Subcutaneous abdominal adipose tissue (tissue), 5 donors: ENCODE data around the gene PFDN2.

ENCODE experiments used
- H3K27ac ChIP-seq: one replicate; pipeline ENCODE4 v1.7.0; 2013; ENCODE audit warnings: low read depth, mild to moderate bottlenecking, inconsistent platforms, low read length, moderate library complexity
- H3K27me3 ChIP-seq, 5 donors: one replicate each; pipeline ENCODE4 v1.7.0; 2013; ENCODE audit warnings: low read length in 5 of 5, inconsistent platforms in 1 of 5; ENCODE audit not compliant: control insufficient read depth in 5 of 5, insufficient read depth in 4 of 5
- H3K36me3 ChIP-seq, 5 donors: one replicate each; pipeline ENCODE4 v1.7.0; 2013; ENCODE audit warnings: low read length in 5 of 5; ENCODE audit not compliant: control insufficient read depth in 5 of 5, insufficient read depth in 5 of 5
- H3K4me1 ChIP-seq, 5 donors: one replicate each; pipeline ENCODE4 v1.7.0; 2013; ENCODE audit warnings: low read length in 5 of 5, mild to moderate bottlenecking in 3 of 5, moderate library complexity in 1 of 5; ENCODE audit not compliant: control insufficient read depth in 5 of 5, insufficient read depth in 5 of 5
- H3K4me3 ChIP-seq, 5 donors: one replicate each; pipeline ENCODE4 v1.7.0; 2013; ENCODE audit warnings: low read length in 5 of 5, low read depth in 1 of 5
- H3K9ac ChIP-seq, 5 donors: one replicate each; pipeline ENCODE4 v1.7.0; 2013; ENCODE audit warnings: low read length in 5 of 5, mild to moderate bottlenecking in 4 of 5, moderate library complexity in 3 of 5
- H3K9me3 ChIP-seq, 5 donors: one replicate each; pipeline ENCODE4 v1.7.0; 2013; ENCODE audit warnings: low read length in 5 of 5; ENCODE audit not compliant: control insufficient read depth in 5 of 5
- donor health status: healthy.
- donor health status: healthy.
- donor health status: healthy.
- donor health status: healthy.
- donor health status: healthy.

Gene PFDN2

DNA sequence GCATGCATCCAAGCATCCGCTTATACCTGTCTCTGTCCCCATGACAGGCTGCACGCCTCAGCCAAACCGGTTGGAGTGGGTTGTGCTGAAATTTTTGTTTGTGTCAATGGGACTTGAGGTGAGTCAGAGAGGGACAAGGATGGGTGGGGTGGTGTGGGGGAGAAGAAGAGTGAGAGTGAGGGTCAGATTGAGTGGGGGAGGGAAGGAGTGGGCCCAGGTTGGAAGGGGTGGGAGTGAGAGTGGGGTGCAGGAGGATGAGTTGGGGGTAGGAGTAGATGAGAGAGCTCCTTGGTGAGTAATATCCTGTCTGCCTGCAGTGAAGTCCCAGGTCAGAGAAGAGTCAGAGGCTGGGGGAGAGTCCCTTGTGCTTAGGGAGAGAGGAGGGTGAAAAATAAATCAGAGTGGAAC is 25.2 kb downstream of the PFDN2 start:
- H3K9ac ChIP-seq = no peak overlapping the region
- H3K9me3 ChIP-seq = no peaks in the 10 kb centered on the region
- no peaks in the 10 kb centered on the region for H3K27me3 ChIP-seq
- no peak overlapping the region for H3K4me3 ChIP-seq
- H3K27ac ChIP-seq = no peak overlapping the region
- peaks cover 7 to 21% (median 16%) of the 10 kb centered on the region in 5 donors for H3K4me1 ChIP-seq
- H3K36me3 ChIP-seq = no peaks in the 10 kb centered on the region

- Histone ChIP-seq H3K27ac (no peak overlapping the region), H3K4me1 (peaks cover 3 to 15% (median 10%) of the 10 kb centered on the region in 5 donors), H3K36me3 (no peaks in the 10 kb centered on the region), H3K9ac (no peak overlapping the region), H3K4me3 (no peak overlapping the region), H3K27me3 (no peaks in the 10 kb centered on the region), H3K9me3 (no peaks in the 10 kb centered on the region)
These were observed 25.9 kb downstream of the PFDN2 start for GRCh38 chr1:161091796-161092507.

GRCh38 chr1:161091093-161091492 is 26.7 kb downstream of the PFDN2 start:
- no peaks in the 10 kb centered on the region for H3K36me3 ChIP-seq
- H3K4me3 ChIP-seq = no peak overlapping the region
- H3K4me1 ChIP-seq = peaks cover under 1 to 6% (median 2%) of the 10 kb centered on the region in 5 donors
- H3K27ac ChIP-seq = no peak overlapping the region
- no peaks in the 10 kb centered on the region for H3K9me3 ChIP-seq
- H3K9ac ChIP-seq = no peak overlapping the region
- H3K27me3 ChIP-seq = no peaks in the 10 kb centered on the region

- Histone ChIP-seq H3K36me3 (no peaks in the 10 kb centered on the region), H3K4me3 (no peak overlapping the region), H3K9ac (no peak overlapping the region), H3K27ac (no peak overlapping the region), H3K27me3 (no peaks in the 10 kb centered on the region), H3K9me3 (no peaks in the 10 kb centered on the region), H3K4me1 (peaks cover 0 to 6% (median 0%) of the 10 kb centered on the region in 5 donors)
These were observed 27.2 kb downstream of the PFDN2 start for GRCh38 chr1:161090617-161091016.

DNA sequence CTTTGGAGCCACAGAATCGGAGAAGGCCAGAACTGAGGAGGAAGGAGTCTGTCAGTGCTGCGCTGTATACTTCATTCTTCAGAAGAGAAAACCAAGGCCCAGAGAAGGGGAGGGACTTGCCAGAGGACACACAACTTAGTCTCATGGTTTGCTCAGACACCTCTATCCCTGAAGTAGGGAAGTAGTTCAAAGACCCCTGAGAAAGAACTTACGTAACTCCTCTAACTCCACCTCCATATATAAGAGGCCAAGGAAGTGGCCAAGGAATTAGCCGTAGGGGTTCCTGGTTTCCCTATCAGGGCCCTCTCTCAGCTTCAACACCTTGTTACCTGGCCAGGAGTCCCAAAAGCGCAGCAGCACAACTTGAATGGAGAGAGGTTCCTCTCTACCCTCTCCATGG is 27.9 kb downstream of the PFDN2 start:
- H3K36me3 ChIP-seq = no peaks in the 10 kb centered on the region
- H3K4me1 ChIP-seq = peaks cover 0 to 6% (median 0%) of the 10 kb centered on the region in 5 donors
- H3K27ac ChIP-seq = no peak overlapping the region
- no peak overlapping the region for H3K9ac ChIP-seq
- no peaks in the 10 kb centered on the region for H3K9me3 ChIP-seq
- no peaks in the 10 kb centered on the region for H3K27me3 ChIP-seq
- H3K4me3 ChIP-seq = no peak overlapping the region

DNA sequence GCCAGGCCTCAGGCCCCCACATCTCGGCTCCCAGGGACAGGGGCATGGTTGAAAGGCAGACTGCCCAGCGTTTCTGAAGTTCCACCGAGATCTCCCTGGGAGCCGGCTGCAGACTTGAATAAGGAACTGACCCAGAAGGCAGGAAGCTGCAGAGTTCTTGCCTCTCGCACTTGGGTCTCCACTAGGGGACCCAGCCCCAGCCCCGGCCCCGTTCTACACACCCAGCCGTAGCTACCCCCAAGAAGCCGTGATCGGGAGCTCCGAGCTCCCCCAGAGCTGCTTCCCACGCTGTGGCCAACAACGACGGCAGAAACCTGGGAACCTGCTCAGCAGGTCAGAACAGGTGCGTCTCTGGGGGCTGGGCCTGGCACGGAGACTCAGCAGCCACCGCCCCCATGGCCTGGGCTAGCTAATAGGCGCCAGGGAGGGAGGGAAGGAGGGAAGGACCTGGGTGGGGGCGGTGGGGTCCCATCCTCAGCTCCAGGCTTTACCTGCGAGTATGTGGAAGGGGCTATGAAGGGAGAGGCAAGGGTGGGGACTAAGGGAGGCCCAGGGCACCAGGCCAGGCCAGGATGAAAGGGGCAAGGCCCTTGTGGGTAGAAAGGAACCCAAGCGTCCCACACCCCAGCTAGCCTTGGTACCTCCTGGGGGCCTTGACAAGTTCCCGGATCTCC is 28.4 kb downstream of the PFDN2 start, which contains the start of gene NECTIN4:
TSS of gene NECTIN4 (minus strand) at position 308 of the 674 bp plus-strand sequence. CDS start at position 46, 262 bp downstream.
- Histone ChIP-seq H3K9me3 (no peaks in the 10 kb centered on the region), H3K27me3 (no peaks in the 10 kb centered on the region), H3K4me3 (no peak within 1 kb of the TSS), H3K27ac (no peak within 1 kb of the TSS), H3K4me1 (peaks cover 0 to 6% (median 0%) of the 10 kb centered on the region in 5 donors), H3K9ac (no peak within 1 kb of the TSS), H3K36me3 (no peaks in the 10 kb centered on the region)

DNA sequence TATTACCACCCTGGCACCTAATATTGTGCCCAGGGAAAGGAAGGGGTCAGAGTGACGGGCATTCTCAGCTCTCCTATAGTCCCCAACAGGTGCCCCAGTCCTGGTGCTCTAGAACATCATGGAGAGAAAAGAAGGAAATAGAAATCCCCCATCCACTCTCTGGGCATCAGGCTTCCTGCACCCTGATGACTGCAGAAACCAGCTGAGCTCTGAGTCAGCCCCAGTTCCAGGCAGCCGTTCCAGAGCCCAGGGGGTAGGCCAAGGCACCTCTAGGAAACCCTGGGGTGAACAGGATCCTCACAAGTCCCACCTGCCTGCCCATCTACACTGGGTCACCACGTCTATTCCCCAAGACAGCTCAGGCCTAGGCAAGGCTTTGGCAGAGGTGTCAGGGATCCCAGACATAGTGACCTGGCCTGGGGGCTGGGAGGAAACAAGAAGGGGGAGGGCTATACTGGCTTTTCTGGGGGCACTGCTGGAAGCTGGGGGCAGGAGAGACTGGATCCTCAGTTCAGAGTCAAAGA is 29.2 kb downstream of the PFDN2 start:
- H3K27ac ChIP-seq = no peak overlapping the region
- H3K9ac ChIP-seq = no peak overlapping the region
- no peak overlapping the region for H3K4me3 ChIP-seq
- H3K27me3 ChIP-seq = no peaks in the 10 kb centered on the region
- H3K9me3 ChIP-seq = no peaks in the 10 kb centered on the region
- H3K36me3 ChIP-seq = no peaks in the 10 kb centered on the region
- peaks cover 0 to 8% (median 0%) of the 10 kb centered on the region in 5 donors for H3K4me1 ChIP-seq

DNA sequence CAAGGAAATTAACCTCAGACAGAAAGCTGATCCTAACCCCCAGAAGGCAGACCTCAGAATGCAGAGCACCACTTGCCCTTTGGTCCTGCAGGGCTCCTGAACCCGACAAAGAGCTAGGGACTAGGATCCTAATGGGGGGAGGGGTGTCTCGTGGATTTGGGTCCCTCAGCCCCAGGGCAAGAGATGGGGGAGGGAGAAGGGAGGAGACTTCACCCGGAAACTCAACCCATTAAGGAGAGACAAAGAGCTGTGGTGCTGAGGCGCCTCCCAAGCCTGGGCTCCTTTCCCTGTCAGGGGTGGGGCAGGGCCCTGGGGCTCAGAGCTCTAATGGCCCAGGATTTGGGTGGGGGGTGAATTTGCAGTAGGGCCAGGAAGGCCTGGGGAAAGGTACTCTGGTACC is 31.4 kb downstream of the PFDN2 start:
- no peaks in the 10 kb centered on the region for H3K9me3 ChIP-seq
- H3K4me1 ChIP-seq = peaks cover 0 to 12% (median 0%) of the 10 kb centered on the region in 5 donors
- no peaks in the 10 kb centered on the region for H3K36me3 ChIP-seq
- no peaks in the 10 kb centered on the region for H3K27me3 ChIP-seq
- H3K4me3 ChIP-seq = no peak overlapping the region
- no peak overlapping the region for H3K9ac ChIP-seq
- no peak overlapping the region for H3K27ac ChIP-seq

DNA sequence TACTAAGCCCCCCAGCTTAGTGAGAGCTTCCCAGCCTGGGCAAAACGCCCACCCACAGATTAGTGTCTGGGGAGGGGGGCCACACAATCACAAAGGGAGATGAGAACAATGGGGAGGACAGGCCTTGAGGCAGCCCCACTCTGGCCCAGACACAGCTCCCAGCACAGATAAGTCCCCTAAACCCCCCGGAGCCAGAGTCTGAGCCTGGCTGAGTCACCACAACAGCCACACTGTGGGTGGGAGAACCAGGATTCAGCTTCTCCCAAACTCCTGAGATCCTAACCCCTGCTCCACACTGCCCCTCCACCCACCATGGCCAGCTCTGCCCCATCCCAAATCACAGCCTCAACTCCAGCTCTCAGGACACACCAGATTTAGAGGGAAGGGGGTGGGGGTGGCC is 32.7 kb downstream of the PFDN2 start:
- H3K9ac ChIP-seq = no peak overlapping the region
- no peak overlapping the region for H3K4me3 ChIP-seq
- peaks cover 0 to 12% (median 0%) of the 10 kb centered on the region in 5 donors for H3K4me1 ChIP-seq
- no peak overlapping the region for H3K27ac ChIP-seq
- H3K9me3 ChIP-seq = no peaks in the 10 kb centered on the region
- H3K36me3 ChIP-seq = no peaks in the 10 kb centered on the region
- no peaks in the 10 kb centered on the region for H3K27me3 ChIP-seq

- no peak overlapping the region for H3K27ac ChIP-seq
These were observed 33.2 kb downstream of the PFDN2 start for GRCh38 chr1:161084597-161084988.

More at GRCh38 chr1:161084597-161084988, 33.2 kb downstream of the PFDN2 start:
- H3K9ac ChIP-seq = no peak overlapping the region
- H3K4me3 ChIP-seq = no peak overlapping the region
- H3K9me3 ChIP-seq = no peaks in the 10 kb centered on the region
- H3K4me1 ChIP-seq = peaks cover 0 to 12% (median 0%) of the 10 kb centered on the region in 5 donors
- no peaks in the 10 kb centered on the region for H3K27me3 ChIP-seq
- H3K36me3 ChIP-seq = no peaks in the 10 kb centered on the region
